ENCODE data around the gene GNA12.

DNA sequence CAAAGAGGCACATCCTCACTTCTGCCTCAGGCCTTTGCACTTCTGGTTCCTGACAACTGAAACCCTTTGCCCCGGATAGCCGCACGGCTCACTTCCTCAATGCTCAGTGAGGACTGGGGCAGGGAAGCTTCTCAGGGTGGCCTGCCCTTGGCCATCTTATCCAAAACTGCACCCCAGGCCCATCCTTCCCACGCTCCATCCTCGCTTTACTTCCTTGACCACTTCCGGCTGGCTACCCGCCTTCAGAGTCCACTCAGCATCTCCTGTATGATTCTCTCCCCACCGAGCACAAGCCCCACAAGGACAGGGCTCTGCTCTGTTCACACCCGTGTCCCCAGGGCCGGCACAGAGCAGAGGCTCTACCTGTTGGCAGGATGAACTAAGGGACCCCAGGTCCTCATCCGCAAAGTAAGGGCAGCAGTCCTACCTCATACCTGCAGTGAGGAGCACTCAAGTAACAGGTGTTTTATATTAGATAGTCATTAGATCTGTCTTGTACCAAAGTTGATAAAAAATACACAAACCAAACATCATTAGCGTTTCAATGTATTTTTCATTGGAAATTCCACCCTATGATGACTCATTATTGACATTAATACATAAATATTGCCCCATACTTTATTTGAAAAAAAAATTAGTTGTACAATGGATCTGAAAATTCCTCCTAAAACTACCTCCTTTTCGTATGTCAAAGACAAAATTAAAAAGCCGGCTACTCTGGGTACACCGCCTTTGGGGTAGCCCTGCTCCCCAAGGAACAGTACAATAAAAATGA lies 35.0 kb downstream of the GNA12 start:
- TF ChIP-seq, protein P1, sequence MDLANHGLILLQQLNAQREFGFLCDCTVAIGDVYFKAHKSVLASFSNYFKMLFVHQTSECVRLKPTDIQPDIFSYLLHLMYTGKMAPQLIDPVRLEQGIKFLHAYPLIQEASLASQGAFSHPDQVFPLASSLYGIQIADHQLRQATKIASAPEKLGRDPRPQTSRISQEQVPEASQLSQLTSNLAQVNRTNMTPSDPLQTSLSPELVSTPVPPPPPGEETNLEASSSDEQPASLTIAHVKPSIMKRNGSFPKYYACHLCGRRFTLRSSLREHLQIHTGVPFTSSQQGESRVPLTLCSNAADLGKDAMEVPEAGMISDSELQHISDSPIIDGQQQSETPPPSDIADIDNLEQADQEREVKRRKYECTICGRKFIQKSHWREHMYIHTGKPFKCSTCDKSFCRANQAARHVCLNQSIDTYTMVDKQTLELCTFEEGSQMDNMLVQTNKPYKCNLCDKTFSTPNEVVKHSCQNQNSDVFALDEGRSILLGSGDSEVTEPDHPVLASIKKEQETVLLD (IDR thresholded peaks at IDR 0.05), result no peak
- TF ChIP-seq FOXA3 (CRISPR knock-in tag; conservative IDR thresholded peaks at IDR 0.05 in 1 of 2, IDR thresholded peaks at IDR 0.05 in 1 of 2), result no peak

All from K562 (cell line).